Ammon's horn (tissue), 1 donor: ENCODE measurements around the gene DST.
"Not testable (repeated sequence)": the region's sequence is repeated elsewhere in the genome, so short reads cannot be mapped to it uniquely, and the experiment has no call there.

Source experiments
- DNase-seq: peaks from one replicate; pipeline ENCODE4 v3.0.0-alpha.2; 2016; ENCODE audit warnings: low spot score

Gene DST

GRCh38 chr6:56515081-56515905, 127.4 kb downstream of the DST start:
- no peak for DNase-seq

- DNase-seq = no peak
Observed at GRCh38 chr6:56514395-56514794, 128.3 kb downstream of the DST start.

- no peak for DNase-seq
Observed at GRCh38 chr6:56513631-56514030, 129.1 kb downstream of the DST start.

GRCh38 chr6:56511591-56511990, 131.1 kb downstream of the DST start:
- DNase-seq = no peak

DNA sequence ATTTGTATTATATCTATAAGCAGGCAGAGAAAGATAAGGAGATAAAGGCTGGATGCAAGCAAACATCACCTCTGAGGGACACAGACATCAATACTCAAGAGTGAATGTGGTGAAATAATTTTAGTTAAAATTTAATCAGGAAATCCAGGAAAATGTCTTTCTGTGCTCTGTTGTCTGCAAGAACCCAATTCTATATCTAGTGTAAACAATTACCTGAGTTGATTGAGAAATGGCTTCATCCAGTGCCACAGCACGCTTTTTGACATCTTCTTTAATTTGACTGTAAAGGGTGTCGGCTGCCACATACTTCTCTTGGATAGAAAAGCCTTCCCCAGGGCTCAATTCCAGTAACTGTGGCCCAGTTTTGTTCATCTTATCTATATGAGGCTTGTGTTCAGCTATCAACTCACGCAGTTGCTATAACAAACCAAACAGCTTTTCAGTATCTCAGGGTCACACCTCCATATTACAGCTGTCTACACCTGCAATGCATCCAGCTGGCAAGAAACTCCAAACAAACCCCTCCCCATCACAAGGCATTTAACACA, 131.6 kb downstream of the DST start:
- DNase-seq = no peak

- DNase-seq = no peak
Observed at GRCh38 chr6:56509031-56509430, 133.7 kb downstream of the DST start.

GRCh38 chr6:56507517-56507916, 135.2 kb downstream of the DST start:
- DNase-seq = no peak

DNA sequence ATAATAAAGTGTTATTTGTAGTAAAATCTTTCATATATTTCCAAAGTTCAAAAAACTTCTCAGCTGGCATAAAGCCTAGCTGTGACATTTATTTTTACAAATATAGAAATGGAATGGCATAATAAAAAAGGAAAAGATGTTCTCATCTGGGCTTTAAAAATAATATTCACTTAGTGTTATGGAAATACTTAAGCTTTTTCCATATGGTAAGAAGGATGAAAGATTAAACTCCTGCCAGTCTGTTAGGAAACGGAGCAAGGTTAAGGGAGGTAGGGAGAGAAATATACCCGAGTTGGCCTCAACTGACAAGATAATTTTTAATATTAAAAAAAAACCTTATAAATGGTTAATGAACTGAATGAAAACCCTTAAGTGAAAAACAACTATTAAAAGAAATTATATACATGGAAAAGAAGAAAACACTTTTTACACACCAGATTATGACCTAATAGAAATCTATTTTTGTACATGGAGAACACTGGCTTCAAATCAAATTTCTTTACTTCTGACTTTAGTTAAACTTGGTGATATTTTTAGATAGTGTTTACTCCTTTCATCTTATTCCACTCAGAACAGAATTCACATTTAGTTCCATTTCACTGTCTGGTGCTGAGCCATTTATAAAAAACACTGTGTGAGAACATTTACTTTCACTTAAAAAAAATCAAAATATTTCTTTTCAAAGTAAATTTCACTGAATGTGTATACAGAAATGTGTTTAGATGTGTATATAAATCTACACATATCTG, 137.0 kb downstream of the DST start:
- no peak for DNase-seq

DNA sequence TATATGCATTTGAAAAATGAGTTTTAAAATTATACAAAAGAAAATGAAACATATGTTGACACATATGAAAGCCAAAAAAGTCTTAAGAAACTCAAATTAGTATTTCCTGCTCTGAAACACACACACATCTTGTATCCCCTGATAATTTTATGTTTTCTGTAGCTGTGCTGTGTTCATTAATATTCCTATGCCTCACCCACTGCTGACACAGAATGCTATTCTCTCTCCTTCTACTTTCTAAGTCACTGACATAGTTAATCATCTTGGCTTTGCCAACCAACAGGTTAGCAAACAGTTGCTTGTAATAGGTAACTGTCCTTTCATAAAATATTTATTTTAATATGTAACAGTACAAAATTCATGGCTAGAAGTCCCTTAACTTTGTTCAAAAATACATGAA, 140.7 kb downstream of the DST start:
- DNase-seq = no peak

DNA sequence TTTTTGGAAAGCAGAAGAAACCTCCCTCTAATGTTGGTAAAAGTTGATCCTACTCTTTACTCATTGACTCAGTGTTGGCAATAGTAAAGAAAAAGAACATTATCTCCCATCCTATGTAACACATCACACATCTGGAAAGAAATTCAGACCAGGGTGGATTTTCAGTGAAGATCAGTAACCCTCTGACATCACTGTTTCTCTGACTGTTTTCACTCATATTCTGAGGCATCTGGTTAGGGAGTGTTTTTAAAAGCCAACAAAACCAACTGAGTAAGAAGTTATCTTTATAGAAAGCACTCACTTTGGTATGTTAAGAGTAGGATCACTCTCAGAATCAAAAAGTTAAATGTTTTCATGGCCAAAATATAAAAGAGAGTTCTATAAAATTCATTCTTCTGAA, 143.6 kb downstream of the DST start:
- DNase-seq = no peak

- no peak for DNase-seq
Observed at GRCh38 chr6:56497691-56498090, 145.0 kb downstream of the DST start.

- DNase-seq = no peak
Observed at GRCh38 chr6:56497240-56497639, 145.4 kb downstream of the DST start.

DNA sequence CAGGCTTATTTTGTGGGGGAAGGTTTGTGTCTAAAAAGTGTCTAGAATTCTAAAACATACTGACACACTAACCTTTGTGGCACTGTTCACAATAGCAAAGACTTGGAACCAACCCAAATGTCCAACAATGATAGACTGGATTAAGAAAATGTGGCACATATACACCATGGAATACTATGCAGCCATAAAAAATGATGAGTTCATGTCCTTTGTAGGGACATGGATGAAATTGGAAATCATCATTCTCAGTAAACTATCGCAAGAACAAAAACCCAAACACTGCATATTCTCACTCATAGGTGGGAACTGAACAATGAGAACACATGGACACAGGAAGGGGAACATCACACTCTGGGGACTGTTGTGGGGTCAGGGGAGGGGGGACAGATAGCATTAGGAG, 146.0 kb downstream of the DST start:
- DNase-seq = not testable (repeated sequence)

DNA sequence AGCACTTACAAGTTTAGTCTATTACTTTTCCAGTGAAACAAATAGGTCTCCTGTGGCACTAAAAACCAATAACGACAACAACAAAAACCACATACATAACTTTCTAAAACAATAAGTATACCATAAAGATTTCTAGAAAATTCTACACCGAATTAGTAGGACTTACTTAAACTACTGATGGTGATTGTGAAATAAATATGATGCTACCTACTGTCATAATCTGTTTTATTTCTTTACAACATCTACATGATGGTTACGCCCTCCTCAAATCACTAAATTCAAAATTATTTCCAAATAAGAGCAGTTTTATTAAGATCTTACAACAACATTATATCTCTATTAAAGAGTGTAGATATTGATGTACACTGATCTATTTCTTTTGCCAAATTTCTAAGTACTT, 147.0 kb downstream of the DST start:
- no peak for DNase-seq

DNA sequence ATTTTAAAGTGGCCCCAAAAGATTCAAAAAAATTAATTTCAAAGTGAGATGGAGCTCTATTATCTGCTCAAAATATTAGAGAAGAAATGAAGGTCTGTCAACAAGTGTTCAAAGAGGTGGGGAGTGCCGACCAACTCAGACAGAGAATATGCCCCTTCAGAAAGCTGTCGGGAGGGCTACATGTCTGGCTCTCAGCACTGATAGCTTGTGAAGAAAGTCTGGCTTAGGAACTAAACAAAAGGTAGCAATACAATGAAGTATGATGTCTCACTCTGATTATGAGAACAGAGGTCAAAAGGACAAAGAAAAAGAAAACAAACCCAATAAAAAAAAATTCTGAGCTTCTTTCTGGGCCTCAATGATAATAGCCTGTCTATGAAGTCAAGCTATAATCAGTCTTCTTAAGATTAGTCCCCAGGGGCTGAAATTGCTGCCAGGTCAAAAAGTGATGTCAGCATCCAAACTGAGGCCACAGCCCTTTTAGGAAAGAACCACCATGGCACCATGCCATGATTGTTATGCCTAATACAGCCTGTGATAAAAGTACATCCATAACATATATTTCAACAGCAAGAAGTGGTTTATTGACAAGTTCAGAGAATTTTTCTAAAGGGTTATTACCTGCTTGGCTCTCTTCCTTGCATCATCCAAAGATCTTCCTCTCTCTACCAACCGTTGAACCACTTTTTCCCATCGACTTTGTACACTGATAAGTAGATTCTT, 150.9 kb downstream of the DST start:
- DNase-seq = no peak

- DNase-seq = no peak
Observed at GRCh38 chr6:56490993-56491392, 151.7 kb downstream of the DST start.

- no peak for DNase-seq
Observed at GRCh38 chr6:56489559-56489958, 153.1 kb downstream of the DST start.

DNA sequence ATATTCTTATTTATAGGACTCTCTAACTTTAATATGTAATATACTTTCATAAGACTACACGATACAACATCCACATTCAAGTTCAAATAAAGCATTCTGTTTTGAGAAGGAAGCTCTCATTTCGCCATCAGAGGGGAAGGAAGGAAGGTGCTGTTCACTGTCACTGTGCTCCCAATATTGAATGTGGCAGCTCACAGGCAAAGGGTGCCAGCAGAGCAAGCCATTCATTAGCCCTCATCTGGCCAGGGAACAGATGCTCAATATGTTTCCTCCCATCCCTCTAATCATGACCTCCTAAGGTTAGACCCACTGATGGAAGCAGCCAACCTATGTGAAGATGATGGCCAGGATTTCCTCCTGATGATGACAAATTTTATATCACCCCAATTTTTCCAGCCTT, 154.4 kb downstream of the DST start:
- DNase-seq = no peak

- no peak for DNase-seq
Observed at GRCh38 chr6:56486681-56487080, 156.0 kb downstream of the DST start.

DNA sequence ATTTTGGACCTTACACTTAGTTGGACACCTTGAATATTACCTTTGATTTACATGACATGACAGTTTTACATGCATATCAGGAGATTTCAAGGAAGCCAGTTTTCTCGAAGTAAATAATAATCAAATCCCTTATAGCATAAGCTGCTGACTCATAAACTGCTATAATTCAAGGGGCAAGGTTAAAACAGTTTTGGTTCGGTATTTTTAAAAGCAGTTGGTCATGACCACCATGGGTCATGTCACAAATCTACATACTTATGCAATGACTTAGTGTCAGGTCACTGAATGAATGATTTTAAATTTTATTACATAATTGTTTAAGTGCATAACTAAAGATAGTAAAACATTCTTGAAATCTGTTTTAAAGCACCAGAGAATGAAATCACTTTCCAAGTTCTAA, 158.0 kb downstream of the DST start:
- no peak for DNase-seq

- no peak for DNase-seq
Observed at GRCh38 chr6:56483929-56484328, 158.8 kb downstream of the DST start.

DNA sequence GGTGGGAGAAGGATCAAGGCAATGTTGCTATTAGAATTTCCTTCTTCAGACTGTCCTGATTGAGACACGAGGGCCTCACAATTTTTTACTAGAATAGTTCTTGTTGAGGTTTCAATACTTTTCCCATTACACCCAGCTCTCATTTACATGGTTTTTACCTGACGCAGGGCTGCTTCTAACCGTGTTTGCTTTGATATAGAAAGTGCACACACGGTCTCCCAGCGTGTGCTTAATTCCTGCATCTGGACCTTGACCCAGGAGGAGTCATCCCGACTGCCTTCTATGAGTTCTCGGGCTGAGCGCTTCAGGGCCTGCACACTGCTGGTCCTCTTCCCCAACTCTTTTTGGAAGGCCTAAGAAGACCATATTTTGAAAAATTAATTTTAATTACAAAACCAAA, 160.2 kb downstream of the DST start:
- no peak for DNase-seq

- no peak for DNase-seq
Observed at GRCh38 chr6:56481957-56482356, 160.7 kb downstream of the DST start.
